NB4 (cell line): ENCODE measurements around the gene RASAL2.

Experiments used
- CTCF ChIP-seq: IDR thresholded peaks from one replicate; pipeline ENCODE4 v1.5.1; 2012; ENCODE audit warnings: low read depth, low read length
- POLR2A ChIP-seq: IDR thresholded peaks from 2 replicates; pipeline ENCODE4 v1.6.1; 2011; ENCODE audit warnings: mild to moderate bottlenecking; ENCODE audit not compliant: insufficient read length; ENCODE audit errors: extremely low read depth

- TF ChIP-seq POLR2A = no peak
- TF ChIP-seq CTCF = no peak
Measured at GRCh38 chr1:178371933-178372388, 278.1 kb downstream of the RASAL2 start.
